Stimulated activated naive CD8-positive, alpha-beta T cell treated with anti-CD3 and anti-CD28 coated beads, Interleukin-15, Interleukin-2, amounts not matched to agents 100 ng/mL and 50 ng/mL, for 24 hours (primary cell): ENCODE data around the gene RETREG3.
"Not testable (repeated sequence)": the region's sequence is repeated elsewhere in the genome, so short reads cannot be mapped to it uniquely, and the experiment has no call there.

Experiments
- H3K27ac Mint-ChIP-seq: one replicate; pipeline ENCODE4 v1.8.0; 2021; ENCODE audit warnings: mild to moderate bottlenecking, mixed read lengths
- H3K27me3 Mint-ChIP-seq: one replicate; pipeline ENCODE4 v1.8.0; 2021; ENCODE audit warnings: mixed read lengths
- H3K36me3 Mint-ChIP-seq: one replicate; pipeline ENCODE4 v1.8.0; 2021; ENCODE audit warnings: low read depth, mixed read lengths
- H3K4me1 Mint-ChIP-seq: one replicate; pipeline ENCODE4 v1.8.0; 2021; ENCODE audit warnings: low read depth, mixed read lengths
- H3K4me3 Mint-ChIP-seq: one replicate; pipeline ENCODE4 v1.8.0; 2021; ENCODE audit warnings: mild to moderate bottlenecking, mixed read lengths
- H3K9me3 Mint-ChIP-seq: one replicate; pipeline ENCODE4 v1.8.0; 2021; ENCODE audit warnings: mixed read lengths

RETREG3 gene

DNA sequence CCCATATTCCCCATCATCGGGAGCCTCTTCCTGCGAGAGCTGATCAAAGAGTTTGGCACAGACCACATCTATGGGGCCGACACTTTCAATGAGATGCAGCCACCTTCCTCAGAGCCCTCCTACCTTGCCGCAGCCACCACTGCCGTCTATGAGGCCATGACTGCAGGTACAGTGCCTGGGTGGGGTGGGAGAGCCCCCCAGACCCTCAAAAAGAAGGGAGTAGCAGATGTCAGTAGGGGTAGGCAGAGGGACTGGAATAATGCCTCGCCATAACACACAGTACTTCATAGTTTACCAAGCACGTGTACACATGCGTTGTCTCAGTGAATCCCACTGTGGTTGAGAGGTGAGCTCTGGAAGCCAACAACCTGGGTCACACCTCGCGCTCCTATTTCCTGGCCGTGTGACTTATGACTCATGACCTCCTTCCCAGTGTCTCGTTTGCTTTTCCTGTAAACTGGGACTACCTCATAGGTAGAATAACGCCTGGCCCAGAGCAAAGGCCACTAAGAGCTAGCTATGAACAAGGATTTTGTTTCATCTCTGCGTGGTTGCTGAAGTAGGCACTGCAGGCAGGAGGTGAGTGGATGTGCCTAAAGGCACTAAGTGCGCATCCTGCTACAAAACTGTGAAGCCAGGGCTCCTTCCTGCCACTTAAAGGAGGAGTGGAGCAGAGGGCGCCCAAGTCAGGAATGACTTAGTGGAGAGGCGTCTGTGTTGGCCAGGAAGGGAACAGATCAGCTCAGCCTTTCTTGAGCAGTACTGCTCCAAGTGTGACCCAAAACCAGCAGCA lies 67.9 kb downstream of the RETREG3 start:
- Mint-ChIP-seq H3K4me3 (no peak overlapping the region), H3K27me3 (no peaks in the 10 kb centered on the region), H3K27ac (peak overlapping the region; percentile 50), H3K4me1 (peaks cover 35% of the 10 kb centered on the region), H3K36me3 (peaks cover 11% of the 10 kb centered on the region), H3K9me3 (no peaks in the 10 kb centered on the region)

- H3K36me3 Mint-ChIP-seq = peaks cover 11% of the 10 kb centered on the region
- H3K4me1 Mint-ChIP-seq = peaks cover 38% of the 10 kb centered on the region
- H3K4me3 Mint-ChIP-seq, H3K27me3 Mint-ChIP-seq, H3K9me3 Mint-ChIP-seq, H3K27ac Mint-ChIP-seq: not testable (repeated sequence)
Measured at GRCh38 chr17:42540558-42540957, 68.6 kb downstream of the RETREG3 start.

GRCh38 chr17:42538482-42538881 lies 70.7 kb downstream of the RETREG3 start:
- Mint-ChIP-seq H3K4me1 (peaks cover 43% of the 10 kb centered on the region), H3K9me3 (no peaks in the 10 kb centered on the region), H3K36me3 (peaks cover 7% of the 10 kb centered on the region), H3K27me3 (peaks cover 2% of the 10 kb centered on the region), H3K27ac (no peak overlapping the region), H3K4me3 (no peak overlapping the region)

DNA sequence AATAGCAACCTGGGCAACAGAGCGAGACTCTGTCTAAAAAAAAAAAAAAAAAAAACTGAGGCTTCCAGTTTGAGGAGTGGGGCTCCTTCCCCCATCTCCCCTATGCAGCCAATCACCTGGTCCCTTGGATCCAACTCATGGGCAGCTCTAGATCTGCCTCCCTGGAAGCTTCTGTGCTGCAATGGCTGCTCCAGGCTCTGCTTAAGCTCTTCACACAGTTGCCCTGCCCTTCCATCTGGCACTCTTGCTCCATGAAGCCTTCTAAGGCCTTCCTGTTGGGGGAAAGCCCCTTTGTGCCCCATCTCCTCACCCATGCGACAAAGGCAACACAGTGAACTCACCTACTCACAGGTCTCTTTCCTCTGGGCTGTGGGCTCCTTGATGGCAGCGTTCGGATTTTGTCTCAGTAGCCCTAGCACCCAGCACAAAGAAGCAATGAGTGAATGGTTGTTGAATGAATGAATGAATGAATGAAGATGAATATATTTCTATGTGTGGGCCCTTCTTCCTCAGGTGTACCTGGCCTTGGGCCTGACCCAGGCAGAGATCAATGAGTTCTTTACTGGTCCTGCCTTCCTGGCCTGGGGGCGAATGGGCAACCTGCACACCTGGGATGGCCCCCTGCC lies 71.2 kb downstream of the RETREG3 start:
- Mint-ChIP-seq H3K27me3 (peaks cover 4% of the 10 kb centered on the region), H3K36me3 (peaks cover 7% of the 10 kb centered on the region), H3K9me3 (no peaks in the 10 kb centered on the region), H3K4me3 (peak overlapping the region; percentile 64), H3K27ac (no peak overlapping the region), H3K4me1 (peaks cover 43% of the 10 kb centered on the region)

DNA sequence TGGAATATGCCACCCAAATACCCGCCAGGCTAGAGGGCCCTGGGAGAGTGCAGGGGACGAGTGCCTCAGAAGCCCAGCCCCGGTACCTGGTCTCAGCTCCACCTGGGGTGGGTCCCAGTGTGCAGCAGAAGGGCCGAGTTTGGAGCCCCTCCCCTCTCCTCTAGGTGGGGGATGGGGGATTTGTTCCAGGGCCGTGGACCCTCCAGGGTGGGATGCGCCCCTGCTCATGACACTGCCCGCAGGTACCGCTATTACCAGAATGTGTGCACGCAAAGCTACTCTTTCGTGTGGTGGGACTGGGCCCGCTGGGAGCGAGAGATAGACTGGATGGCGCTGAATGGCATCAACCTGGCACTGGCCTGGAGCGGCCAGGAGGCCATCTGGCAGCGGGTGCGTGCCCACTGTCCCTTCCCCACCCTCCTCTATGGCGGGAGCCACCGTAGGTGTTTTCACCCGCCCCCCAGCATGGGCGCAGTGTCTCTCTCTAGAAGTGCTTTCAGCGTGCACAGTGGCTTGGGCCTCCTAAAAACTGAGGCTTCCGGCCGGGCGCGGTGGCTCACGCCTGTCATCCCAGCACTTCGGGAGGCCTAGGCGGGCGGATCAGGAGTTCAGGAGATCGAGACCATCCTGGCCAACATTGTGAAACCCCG lies 71.9 kb downstream of the RETREG3 start:
- Mint-ChIP-seq H3K4me3 (peak overlapping the region; percentile 89), H3K4me1 (peaks cover 43% of the 10 kb centered on the region), H3K27me3 (peaks cover 4% of the 10 kb centered on the region), H3K9me3 (no peaks in the 10 kb centered on the region), H3K27ac (no peak overlapping the region), H3K36me3 (peaks cover 7% of the 10 kb centered on the region)

GRCh38 chr17:42536372-42537155 lies 72.6 kb downstream of the RETREG3 start:
- Mint-ChIP-seq H3K27me3 (peaks cover 4% of the 10 kb centered on the region), H3K9me3 (no peaks in the 10 kb centered on the region), H3K36me3 (peaks cover 6% of the 10 kb centered on the region), H3K27ac (peak overlapping the region; percentile 63), H3K4me1 (peaks cover 45% of the 10 kb centered on the region), H3K4me3 (peak overlapping the region; percentile 89)

GRCh38 chr17:42536048-42536371 lies 73.2 kb downstream of the RETREG3 start, which contains the start of gene NAGLU:
TSS of gene NAGLU (plus strand) at chr17:42536241. CDS start at chr17:42536273, 32 bp downstream.
- Mint-ChIP-seq H3K4me1 (peaks cover 45% of the 10 kb centered on the region), H3K27ac (peak within 1 kb of the TSS; percentile 87), H3K27me3 (peaks cover 4% of the 10 kb centered on the region), H3K36me3 (peaks cover 3% of the 10 kb centered on the region), H3K4me3 (peak within 1 kb of the TSS; percentile 89), H3K9me3 (no peaks in the 10 kb centered on the region)

DNA sequence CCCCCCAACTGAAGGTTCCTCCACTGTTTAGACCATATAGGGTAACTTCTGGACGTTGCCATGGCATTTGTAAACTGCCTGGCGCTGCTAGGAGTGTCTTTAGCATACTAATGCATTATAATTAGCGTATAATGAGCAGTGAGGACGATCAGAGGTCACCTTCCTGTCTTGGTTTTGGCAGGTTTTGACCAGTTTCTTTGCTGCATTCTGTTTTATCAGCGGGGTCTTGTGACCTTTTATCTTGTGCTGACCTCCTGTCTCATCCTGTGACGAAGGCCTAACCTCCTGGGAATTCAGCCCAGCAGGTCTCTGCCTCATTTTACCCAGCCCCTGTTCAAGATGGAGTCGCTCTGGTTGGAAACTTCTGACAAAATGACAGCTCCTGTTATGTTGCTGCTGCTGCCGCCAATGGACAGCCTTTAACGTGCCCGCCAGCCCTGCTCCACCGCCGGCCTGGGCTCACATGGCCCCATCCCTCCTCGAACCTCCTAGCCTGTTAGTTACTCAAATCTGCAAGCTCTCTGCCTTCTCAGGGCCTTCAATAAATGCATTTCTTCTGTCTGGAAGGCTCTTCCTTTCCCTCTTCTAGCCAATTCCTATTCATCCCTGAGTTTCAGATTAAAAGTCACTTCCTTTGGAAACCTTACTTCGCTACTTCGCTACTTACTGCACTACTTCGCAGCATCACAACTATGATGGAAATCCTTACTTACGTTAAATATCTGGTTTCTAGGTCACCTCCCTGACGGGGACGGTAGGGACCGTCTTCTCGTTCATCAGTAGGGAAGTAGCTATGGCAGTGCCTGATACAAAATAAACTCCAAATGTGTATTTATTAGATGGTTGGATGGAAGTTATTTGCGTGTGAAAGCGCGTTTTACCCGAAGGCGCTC lies 73.8 kb downstream of the RETREG3 start:
- Mint-ChIP-seq H3K9me3 (no peaks in the 10 kb centered on the region), H3K36me3 (peaks cover 3% of the 10 kb centered on the region), H3K27me3 (peaks cover 4% of the 10 kb centered on the region), H3K4me3 (peak overlapping the region; percentile 88), H3K4me1 (peaks cover 45% of the 10 kb centered on the region), H3K27ac (peak overlapping the region; percentile 87)

- Mint-ChIP-seq H3K27ac (peak overlapping the region; percentile 68), H3K9me3 (no peaks in the 10 kb centered on the region), H3K4me1 (peaks cover 44% of the 10 kb centered on the region), H3K36me3 (no peaks in the 10 kb centered on the region), H3K27me3 (peaks cover 4% of the 10 kb centered on the region), H3K4me3 (peak overlapping the region; percentile 81)
Measured at GRCh38 chr17:42531455-42532354, 77.5 kb downstream of the RETREG3 start.

DNA sequence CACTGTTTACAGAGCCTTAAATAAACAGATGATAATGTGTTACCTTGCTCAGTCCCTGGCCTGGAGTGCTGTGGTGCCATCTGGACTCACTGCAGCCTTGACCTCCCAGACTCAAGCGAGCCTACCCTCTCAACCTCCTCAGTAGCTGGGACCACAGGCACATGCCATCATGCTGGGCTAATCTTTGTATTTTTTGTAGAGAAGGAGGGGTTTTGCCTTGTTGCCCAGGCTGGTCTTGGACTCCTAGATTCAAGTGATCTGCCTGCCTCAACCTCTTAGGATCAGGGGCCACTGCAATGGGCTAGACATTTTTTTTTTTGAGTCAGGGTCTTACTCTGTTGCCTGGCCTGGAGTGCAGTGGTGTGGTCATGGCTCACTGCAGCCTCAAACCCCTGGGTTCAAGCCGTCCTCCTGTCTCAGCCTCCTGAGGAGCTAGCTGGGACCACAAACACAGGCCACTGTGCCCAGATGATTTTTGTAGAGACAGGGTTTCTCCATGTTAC lies 78.2 kb downstream of the RETREG3 start:
- H3K36me3 Mint-ChIP-seq = no peaks in the 10 kb centered on the region
- peaks cover 41% of the 10 kb centered on the region for H3K4me1 Mint-ChIP-seq
- H3K27ac Mint-ChIP-seq = no peak overlapping the region
- H3K4me3 Mint-ChIP-seq = no peak overlapping the region
- peaks cover 4% of the 10 kb centered on the region for H3K27me3 Mint-ChIP-seq
- no peaks in the 10 kb centered on the region for H3K9me3 Mint-ChIP-seq
